Loucy (cell line): Measurements from ENCODE around the gene DLG2.

ENCODE experiments used
- H2AFZ ChIP-seq: fragments of 200-600 bp; sonication (generic); 2 replicates; pipeline ENCODE4 v1.6.0; 2016; ENCODE audit warnings: antibody characterized with exemption, mild to moderate bottlenecking, low read length, moderate library complexity
- H3F3A ChIP-seq: fragments of 200-600 bp; 2 replicates; pipeline ENCODE4 v1.6.0; 2016; ENCODE audit warnings: antibody characterized with exemption, low read depth, mild to moderate bottlenecking
- H3K27me3 ChIP-seq: fragments of 200-600 bp; sonication (generic); 2 replicates; pipeline ENCODE4 v1.6.1; 2014; ENCODE audit warnings: low read length, mild to moderate bottlenecking; ENCODE audit not compliant: insufficient read depth, poor library complexity, severe bottlenecking
- H3K36me3 ChIP-seq: fragments of 200-600 bp; sonication (generic); 2 replicates; pipeline ENCODE4 v1.6.1; 2016; ENCODE audit warnings: low read length; ENCODE audit not compliant: insufficient read depth
- H3K4me1 ChIP-seq: fragments of 200-600 bp; sonication (generic); 2 replicates; pipeline ENCODE4 v1.5.1; 2014; ENCODE audit warnings: low read length, mild to moderate bottlenecking; ENCODE audit not compliant: insufficient read depth, poor library complexity, severe bottlenecking
- H3K4me2 ChIP-seq: fragments of 200-600 bp; sonication (generic); 2 replicates; pipeline ENCODE4 v1.6.0; 2014; ENCODE audit warnings: antibody characterized with exemption, low read length, low read depth, mild to moderate bottlenecking; ENCODE audit not compliant: poor library complexity, severe bottlenecking
- H3K4me3 ChIP-seq: fragments of 200-600 bp; sonication (generic); 2 replicates; pipeline ENCODE4 v1.5.1; 2014; ENCODE audit warnings: low read length, mild to moderate bottlenecking, mixed read lengths; ENCODE audit not compliant: poor library complexity, severe bottlenecking
- H3K79me2 ChIP-seq: fragments of 200-600 bp; sonication (generic); 2 replicates; pipeline ENCODE4 v1.6.1; 2014; ENCODE audit warnings: low read length; ENCODE audit not compliant: insufficient read depth
- H3K9ac ChIP-seq: fragments of 200-600 bp; sonication (generic); 2 replicates; pipeline ENCODE4 v1.6.0; 2014; ENCODE audit warnings: mild to moderate bottlenecking, low read depth, low read length, moderate library complexity; ENCODE audit not compliant: poor library complexity, severe bottlenecking
- H3K9me2 ChIP-seq: fragments of 200-600 bp; sonication (generic); replicated peaks from 2 replicates; pipeline ENCODE4 v1.6.1; 2016; ENCODE audit warnings: low read depth, low read length, mixed read lengths
- H3K9me3 ChIP-seq: fragments of 200-600 bp; sonication (generic); 2 replicates; pipeline ENCODE4 v1.6.1; 2014; ENCODE audit warnings: mild to moderate bottlenecking, antibody characterized with exemption, low read length, low read depth; ENCODE audit not compliant: insufficient read depth
- H4K20me1 ChIP-seq: fragments of 200-600 bp; sonication (generic); 2 replicates; pipeline ENCODE4 v1.6.0; 2014; ENCODE audit warnings: antibody characterized with exemption, low read length, mild to moderate bottlenecking; ENCODE audit not compliant: insufficient read depth, poor library complexity, severe bottlenecking
- EZH2phosphoT487 ChIP-seq: fragments of 200-600 bp; IDR thresholded peaks from 2 replicates; pipeline ENCODE4 v1.6.1; 2018; ENCODE audit warnings: antibody characterized with exemption, mild to moderate bottlenecking, moderate library complexity, borderline replicate concordance
- TF ChIP-seq, protein P1 (sequence below): fragments of 200-600 bp; sonication (generic); conservative IDR thresholded peaks from 2 replicates; pipeline ENCODE4 v1.5.1; 2014; ENCODE audit warnings: mild to moderate bottlenecking, antibody characterized with exemption, low read length

DLG2 gene

DNA sequence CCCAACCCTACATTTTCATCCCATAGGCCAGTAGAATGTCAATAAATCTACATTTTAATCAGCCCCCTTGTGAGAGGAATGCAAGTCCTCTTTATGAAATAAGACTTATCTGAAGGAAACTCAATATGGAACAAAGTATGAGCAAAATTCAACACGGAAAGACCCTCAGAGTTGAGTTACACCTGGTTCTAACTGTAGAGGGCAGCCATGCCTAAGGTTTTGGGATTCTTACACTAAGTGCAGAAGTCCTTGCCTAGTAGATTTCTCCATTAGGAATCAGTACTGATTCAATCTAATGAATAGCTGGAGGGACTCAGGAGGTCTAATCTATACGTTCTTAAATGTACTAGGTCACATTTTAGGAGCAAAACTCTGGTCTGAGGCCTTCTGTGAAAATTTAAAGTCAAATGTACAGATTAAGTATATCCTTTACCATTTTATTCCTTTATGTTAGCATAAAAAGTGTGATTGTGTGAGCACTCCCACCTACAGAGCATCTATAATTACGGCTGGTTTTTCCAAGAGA is 904.5 kb downstream of the DLG2 start:
- Histone ChIP-seq H3F3A (no peaks in the 10 kb centered on the region), H3K79me2 (no peaks in the 10 kb centered on the region), H3K9me3 (no peaks in the 10 kb centered on the region), H3K4me1 (no peaks in the 10 kb centered on the region), H4K20me1 (no peaks in the 10 kb centered on the region), H3K27me3 (no peaks in the 10 kb centered on the region), H3K9ac (no peak overlapping the region), H3K9me2 (no peaks in the 10 kb centered on the region), H3K36me3 (no peaks in the 10 kb centered on the region), H2AFZ (no peak overlapping the region), H3K4me2 (no peak overlapping the region), H3K4me3 (no peak overlapping the region)
- no peak for TF ChIP-seq EZH2phosphoT487
- TF ChIP-seq, protein P1, sequence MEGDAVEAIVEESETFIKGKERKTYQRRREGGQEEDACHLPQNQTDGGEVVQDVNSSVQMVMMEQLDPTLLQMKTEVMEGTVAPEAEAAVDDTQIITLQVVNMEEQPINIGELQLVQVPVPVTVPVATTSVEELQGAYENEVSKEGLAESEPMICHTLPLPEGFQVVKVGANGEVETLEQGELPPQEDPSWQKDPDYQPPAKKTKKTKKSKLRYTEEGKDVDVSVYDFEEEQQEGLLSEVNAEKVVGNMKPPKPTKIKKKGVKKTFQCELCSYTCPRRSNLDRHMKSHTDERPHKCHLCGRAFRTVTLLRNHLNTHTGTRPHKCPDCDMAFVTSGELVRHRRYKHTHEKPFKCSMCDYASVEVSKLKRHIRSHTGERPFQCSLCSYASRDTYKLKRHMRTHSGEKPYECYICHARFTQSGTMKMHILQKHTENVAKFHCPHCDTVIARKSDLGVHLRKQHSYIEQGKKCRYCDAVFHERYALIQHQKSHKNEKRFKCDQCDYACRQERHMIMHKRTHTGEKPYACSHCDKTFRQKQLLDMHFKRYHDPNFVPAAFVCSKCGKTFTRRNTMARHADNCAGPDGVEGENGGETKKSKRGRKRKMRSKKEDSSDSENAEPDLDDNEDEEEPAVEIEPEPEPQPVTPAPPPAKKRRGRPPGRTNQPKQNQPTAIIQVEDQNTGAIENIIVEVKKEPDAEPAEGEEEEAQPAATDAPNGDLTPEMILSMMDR: peak; percentile 53

- Histone ChIP-seq H3F3A (no peaks in the 10 kb centered on the region), H3K36me3 (no peaks in the 10 kb centered on the region), H3K27me3 (no peaks in the 10 kb centered on the region), H3K9me3 (no peaks in the 10 kb centered on the region), H3K4me1 (no peaks in the 10 kb centered on the region), H3K79me2 (no peaks in the 10 kb centered on the region), H4K20me1 (no peaks in the 10 kb centered on the region), H3K9me2 (no peaks in the 10 kb centered on the region), H3K4me2 (no peak overlapping the region), H3K9ac (no peak overlapping the region), H2AFZ (no peak overlapping the region), H3K4me3 (no peak overlapping the region)
- TF ChIP-seq, protein P1: no peak
- no peak for TF ChIP-seq EZH2phosphoT487
These were observed 905.6 kb downstream of the DLG2 start for GRCh38 chr11:84721561-84721961.

GRCh38 chr11:84720706-84721402 is 906.3 kb downstream of the DLG2 start:
- no peak overlapping the region for H3K4me2 ChIP-seq
- no peaks in the 10 kb centered on the region for H4K20me1 ChIP-seq

More at GRCh38 chr11:84720706-84721402, 906.3 kb downstream of the DLG2 start:
- H3K9ac ChIP-seq: no peak overlapping the region
- no peak overlapping the region for H2AFZ ChIP-seq
- H3K9me2 ChIP-seq: no peaks in the 10 kb centered on the region
- H3K27me3 ChIP-seq: no peaks in the 10 kb centered on the region
- H3K36me3 ChIP-seq: no peaks in the 10 kb centered on the region
- no peaks in the 10 kb centered on the region for H3K9me3 ChIP-seq
- no peaks in the 10 kb centered on the region for H3F3A ChIP-seq
- no peak for TF ChIP-seq EZH2phosphoT487
- TF ChIP-seq, protein P1: no peak
- no peaks in the 10 kb centered on the region for H3K4me1 ChIP-seq
- no peaks in the 10 kb centered on the region for H3K79me2 ChIP-seq
- H3K4me3 ChIP-seq: no peak overlapping the region
